SK-N-MC (cell line): ENCODE data around the gene SYCN.
"Not testable (repeated sequence)": the region's sequence is repeated elsewhere in the genome, so short reads cannot be mapped to it uniquely, and the experiment has no call there.

Experiments
- DNase-seq: peaks from one replicate; pipeline ENCODE4 v3.0.0-alpha.2; 2011; ENCODE audit warnings: low read depth, low spot score
- H3K27ac ChIP-seq: fragments of 200-600 bp; sonication (generic); 2 replicates; pipeline ENCODE4 v1.5.1; 2016; ENCODE audit warnings: mixed run types
- H3K36me3 ChIP-seq: fragments of 200-600 bp; sonication (generic); 2 replicates; pipeline ENCODE4 v1.6.1; 2017; ENCODE audit warnings: antibody characterized with exemption, low read length, mixed read lengths; ENCODE audit not compliant: insufficient read depth
- H3K4me3 ChIP-seq: fragments of 200-600 bp; sonication (generic); 2 replicates; pipeline ENCODE4 v1.5.1; 2016
- H3K9ac ChIP-seq: fragments of 200-600 bp; sonication (generic); 2 replicates; pipeline ENCODE4 v1.8.0; 2017; ENCODE audit warnings: mixed run types, mixed read lengths; ENCODE audit not compliant: insufficient read length
- H3K9me3 ChIP-seq: fragments of 200-600 bp; sonication (generic); 2 replicates; pipeline ENCODE4 v1.6.1; 2017; ENCODE audit warnings: low read depth, mild to moderate bottlenecking, antibody characterized with exemption, low read length, moderate library complexity, mixed read lengths
- EZH2 ChIP-seq: fragments of 200-600 bp; sonication (generic); IDR thresholded peaks from one replicate; pipeline ENCODE4 v1.6.1; 2017; ENCODE audit warnings: antibody characterized with exemption
- FOXP2 ChIP-seq: optimal IDR thresholded peaks from 2 replicates; pipeline ENCODE3; 2011; ENCODE audit warnings: mild to moderate bottlenecking, moderate library complexity; ENCODE audit not compliant: insufficient read depth; ENCODE audit errors: extremely low read length, control extremely low read depth
- POLR2AphosphoS5 ChIP-seq: IDR thresholded peaks from 2 replicates; pipeline ENCODE4 v1.6.1; 2012; ENCODE audit warnings: mild to moderate bottlenecking, low read depth, low read length, borderline replicate concordance

SYCN gene

DNA sequence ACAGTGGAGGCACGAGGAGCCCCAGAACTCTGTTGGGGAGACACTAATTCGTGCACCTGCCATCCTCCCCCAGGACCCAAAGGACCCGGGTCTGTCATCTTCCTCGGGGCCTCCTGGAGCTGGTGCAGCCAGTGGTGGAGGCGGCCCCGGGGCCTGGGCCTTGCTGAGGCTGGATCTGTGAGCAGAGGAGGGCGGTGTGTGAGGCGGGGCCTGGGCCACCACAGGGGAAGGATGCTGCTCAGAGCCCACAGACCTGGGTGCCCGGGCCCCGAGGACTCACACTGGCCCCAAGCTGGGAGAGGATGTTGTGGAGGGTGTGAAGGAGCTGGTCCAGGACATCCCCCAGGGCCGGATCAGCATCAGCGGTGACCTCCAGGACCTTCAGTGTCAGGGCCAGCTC is 32.5 kb upstream of the SYCN start:
- Histone ChIP-seq H3K9ac (no peak overlapping the region), H3K4me3 (no peak overlapping the region), H3K36me3 (no peaks in the 10 kb centered on the region), H3K27ac (no peak overlapping the region), H3K9me3 (no peaks in the 10 kb centered on the region)
- TF ChIP-seq FOXP2 (no peak), POLR2AphosphoS5 (no peak), EZH2 (no peak)
- no peak for DNase-seq

DNA sequence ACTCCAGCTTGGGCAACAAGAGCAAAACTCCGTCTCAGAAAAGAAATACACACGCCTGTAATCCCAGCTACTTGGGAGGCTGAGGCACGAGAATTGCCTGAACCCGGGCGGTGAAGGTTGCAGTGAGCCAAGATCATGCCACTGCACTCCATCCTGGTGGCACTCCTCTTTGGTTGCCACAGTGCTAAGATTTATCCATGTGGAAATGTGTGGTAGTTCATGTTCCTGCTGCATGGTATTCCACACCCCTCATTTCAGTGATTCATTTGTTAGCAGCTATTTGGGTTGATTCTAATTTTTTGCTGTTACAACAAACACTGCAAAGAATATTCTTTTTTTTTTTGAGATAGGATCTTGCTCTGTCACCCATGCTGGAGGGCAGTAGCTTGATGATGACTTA is 28.6 kb upstream of the SYCN start:
- H3K9ac ChIP-seq: no peak overlapping the region
- H3K27ac ChIP-seq: no peak overlapping the region
- no peaks in the 10 kb centered on the region for H3K36me3 ChIP-seq
- no peak overlapping the region for H3K4me3 ChIP-seq
- no peak for TF ChIP-seq EZH2
- no peak for TF ChIP-seq FOXP2
- TF ChIP-seq POLR2AphosphoS5: no peak
- H3K9me3 ChIP-seq: no peaks in the 10 kb centered on the region
- no peak for DNase-seq

DNA sequence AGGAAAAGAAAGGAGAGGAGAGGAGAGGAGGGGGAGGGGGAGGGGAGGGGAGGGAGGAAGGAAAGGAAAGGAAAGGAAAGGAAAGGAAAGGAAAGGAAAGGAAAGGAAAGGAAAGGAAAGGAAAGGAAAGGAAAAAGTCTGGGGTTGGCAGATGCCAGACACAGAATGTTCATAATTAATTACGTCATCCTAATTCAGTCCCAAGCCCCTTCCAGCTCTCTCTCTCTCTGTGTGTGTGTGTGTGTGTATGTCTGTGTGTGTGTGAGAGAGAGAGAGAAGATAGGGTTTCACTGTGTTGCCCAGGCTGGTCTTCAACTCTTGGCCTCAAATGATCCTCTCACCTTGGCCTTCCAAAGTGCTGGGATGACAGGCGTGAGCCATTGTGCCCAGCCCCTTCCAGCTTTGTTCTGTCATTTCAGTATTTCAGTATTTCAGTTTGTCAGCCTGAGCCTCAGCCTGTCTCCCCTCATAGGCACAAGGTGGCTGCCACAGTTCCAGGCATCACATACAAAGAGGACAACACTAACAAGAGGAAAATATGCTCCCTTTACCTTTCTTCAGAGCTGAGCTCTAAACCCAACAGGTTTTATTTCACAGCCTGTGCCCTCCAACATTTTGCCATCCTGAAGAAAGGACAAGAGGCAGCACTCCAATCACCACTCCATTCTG is 26.2 kb upstream of the SYCN start:
- H3K4me3 ChIP-seq: no peak overlapping the region
- DNase-seq: no peak
- H3K36me3 ChIP-seq: no peaks in the 10 kb centered on the region
- H3K9me3 ChIP-seq: no peaks in the 10 kb centered on the region
- no peak overlapping the region for H3K27ac ChIP-seq
- TF ChIP-seq FOXP2 (no peak), POLR2AphosphoS5 (no peak), EZH2 (no peak)
- H3K9ac ChIP-seq: no peak overlapping the region

DNA sequence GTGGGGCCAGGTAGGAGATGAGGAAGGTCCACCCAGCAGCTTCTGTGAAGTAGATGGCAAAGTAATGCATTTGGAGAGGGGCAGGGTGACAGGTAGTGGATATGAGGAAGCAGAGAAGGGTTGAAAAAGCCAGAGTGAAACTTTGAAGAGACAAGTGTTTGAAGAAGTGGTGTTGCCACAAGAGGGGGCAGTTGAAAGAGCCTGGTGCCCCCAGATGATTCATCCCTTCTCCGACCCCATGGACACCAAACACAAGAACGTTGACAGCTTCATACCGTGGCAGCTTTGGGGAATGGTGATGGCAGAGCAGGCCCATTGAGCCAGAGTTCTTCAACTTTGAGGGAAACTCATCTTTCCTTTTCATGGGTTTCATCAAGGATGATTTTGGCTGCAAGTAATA is 20.8 kb upstream of the SYCN start:
- Histone ChIP-seq H3K36me3 (no peaks in the 10 kb centered on the region), H3K4me3 (no peak overlapping the region), H3K27ac (no peak overlapping the region), H3K9me3 (no peaks in the 10 kb centered on the region), H3K9ac (no peak overlapping the region)
- TF ChIP-seq POLR2AphosphoS5 (no peak), FOXP2 (no peak), EZH2 (no peak)
- DNase-seq: no peak

DNA sequence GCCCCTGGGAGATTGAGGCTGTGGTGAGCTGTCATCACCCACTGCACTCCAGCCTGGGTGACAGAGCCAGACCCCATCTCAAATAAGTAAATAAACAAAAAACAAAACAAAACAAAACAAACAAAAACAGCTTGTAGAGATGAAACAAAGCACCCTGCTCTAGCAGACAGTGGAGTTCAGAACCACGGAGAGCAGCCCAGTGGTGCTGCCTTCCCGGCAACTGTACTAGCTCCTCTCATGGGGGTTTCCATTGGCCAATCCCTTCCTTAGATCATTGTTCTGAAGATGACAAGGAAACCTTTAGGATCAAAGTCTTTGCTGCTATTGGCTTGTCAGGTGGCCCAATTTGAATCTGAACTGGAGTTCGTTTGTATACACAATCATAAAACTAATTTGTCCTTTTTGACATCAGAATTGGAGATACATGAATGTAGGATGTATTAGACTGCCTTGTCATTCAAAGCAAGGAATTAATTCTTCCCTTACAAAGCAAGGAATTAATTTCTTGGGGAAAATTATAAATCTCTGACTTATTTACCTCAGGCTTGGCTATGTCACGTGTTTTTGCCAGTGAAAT is 19.7 kb upstream of the SYCN start:
- Histone ChIP-seq H3K9me3 (no peaks in the 10 kb centered on the region), H3K9ac (no peak overlapping the region), H3K27ac (no peak overlapping the region), H3K4me3 (no peak overlapping the region), H3K36me3 (no peaks in the 10 kb centered on the region)
- no peak for TF ChIP-seq POLR2AphosphoS5
- no peak for TF ChIP-seq EZH2
- no peak for TF ChIP-seq FOXP2
- DNase-seq: no peak

DNA sequence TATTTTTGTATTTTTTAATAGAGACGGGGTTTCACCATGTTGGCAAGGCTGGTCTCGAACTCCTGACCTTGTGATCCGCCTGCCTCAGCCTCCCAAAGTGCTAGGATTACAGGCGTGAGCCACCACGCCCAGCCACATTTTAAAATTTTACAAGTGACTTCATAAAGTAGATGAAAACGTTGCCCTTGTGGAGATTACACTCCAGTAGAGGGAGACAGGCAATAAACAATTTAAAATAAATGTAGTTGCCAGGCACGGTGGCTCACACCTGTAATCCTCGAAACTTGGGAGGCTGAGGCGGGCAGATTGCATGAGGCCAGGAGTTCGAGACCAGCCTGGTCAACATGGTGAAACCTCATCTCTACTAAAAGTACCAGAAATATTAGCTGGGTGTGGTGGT is 15.0 kb upstream of the SYCN start:
- H3K9me3 ChIP-seq, H3K36me3 ChIP-seq, H3K4me3 ChIP-seq, H3K27ac ChIP-seq, H3K9ac ChIP-seq, DNase-seq: not testable (repeated sequence)

DNA sequence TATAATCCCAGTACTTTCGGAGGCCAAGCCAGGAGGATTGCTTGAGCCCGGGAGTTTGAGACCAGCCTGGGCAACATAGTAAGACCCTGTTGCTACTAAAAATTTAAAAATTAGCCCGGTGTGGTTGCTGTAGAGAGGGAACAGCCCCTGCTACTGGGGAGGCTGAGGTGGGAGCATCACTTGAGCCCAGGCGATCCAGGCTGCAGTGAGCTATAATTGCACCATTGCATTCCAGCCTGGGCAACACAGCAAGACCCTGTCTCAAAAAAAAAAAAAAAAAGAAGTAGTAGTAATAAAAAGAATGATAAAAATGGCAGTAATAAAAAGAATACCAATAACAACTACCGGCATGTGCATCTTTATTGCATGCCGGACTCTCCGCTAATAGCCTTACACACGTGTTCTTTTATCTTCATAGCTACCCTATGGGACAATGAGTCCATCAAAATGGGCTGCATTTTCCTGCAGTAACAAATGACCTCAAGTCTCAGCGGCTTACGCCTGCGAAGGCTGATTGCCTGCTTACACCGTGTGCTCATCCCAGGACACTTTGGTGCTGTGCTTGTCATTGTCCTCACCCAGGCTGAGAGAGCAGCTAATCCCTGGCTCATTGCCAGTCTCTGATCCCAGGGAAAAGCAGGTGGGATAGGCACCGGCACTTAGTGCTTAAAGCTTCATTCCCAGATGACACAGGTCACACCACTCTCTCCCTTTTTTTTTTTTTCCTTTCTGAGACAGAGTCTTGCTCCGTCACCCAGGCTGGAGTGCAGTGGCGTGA is 14.4 kb upstream of the SYCN start:
- H3K4me3 ChIP-seq: no peak overlapping the region
- DNase-seq: no peak
- TF ChIP-seq FOXP2: no peak
- TF ChIP-seq EZH2: no peak
- TF ChIP-seq POLR2AphosphoS5: no peak
- H3K9ac ChIP-seq: no peak overlapping the region
- H3K27ac ChIP-seq: no peak overlapping the region
- H3K9me3 ChIP-seq: no peaks in the 10 kb centered on the region
- H3K36me3 ChIP-seq: no peaks in the 10 kb centered on the region

DNA sequence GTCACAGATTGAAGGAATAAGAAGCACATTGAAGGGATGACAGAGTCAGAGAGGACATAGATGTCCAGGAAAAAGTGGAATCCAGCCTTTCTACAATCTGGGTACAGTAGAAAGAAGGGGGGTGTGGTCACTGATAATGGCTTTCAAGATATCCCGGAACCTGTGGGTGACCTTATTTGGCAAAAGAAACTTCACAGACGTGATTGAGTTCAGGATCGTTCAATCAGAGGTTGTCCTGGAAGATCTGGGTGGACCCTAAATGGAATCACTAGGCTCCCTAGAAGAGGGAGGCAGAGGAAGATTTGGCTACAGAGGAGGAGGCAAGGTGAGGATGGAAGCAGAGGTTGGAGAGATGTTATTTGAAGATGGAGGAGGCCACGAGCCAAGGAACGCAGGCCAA is 13.0 kb upstream of the SYCN start:
- Histone ChIP-seq H3K9ac (no peak overlapping the region), H3K27ac (no peak overlapping the region), H3K36me3 (no peaks in the 10 kb centered on the region), H3K4me3 (no peak overlapping the region), H3K9me3 (no peaks in the 10 kb centered on the region)
- no peak for TF ChIP-seq EZH2
- TF ChIP-seq FOXP2: no peak
- no peak for TF ChIP-seq POLR2AphosphoS5
- no peak for DNase-seq

DNA sequence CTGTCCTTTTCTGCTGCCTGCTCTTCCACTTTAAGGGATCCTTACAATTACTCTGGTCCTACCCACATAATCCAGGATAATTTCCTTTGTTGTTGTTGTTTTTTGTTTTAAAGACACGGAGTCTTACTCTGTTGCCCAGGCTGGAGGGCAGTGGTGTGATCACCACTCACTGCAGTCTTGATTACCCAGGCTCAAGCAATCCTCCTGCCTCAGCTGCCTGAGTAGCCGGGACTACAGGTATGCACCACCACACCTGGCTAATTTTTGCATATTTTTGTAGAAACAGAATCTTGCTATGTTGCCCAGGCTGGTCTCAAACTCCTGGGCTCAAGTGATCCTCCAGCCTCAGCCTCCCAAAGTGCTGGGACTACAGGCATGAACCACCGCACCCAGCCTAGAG is 11.3 kb upstream of the SYCN start:
- H3K27ac ChIP-seq, DNase-seq, H3K9ac ChIP-seq, H3K36me3 ChIP-seq, H3K9me3 ChIP-seq, H3K4me3 ChIP-seq: not testable (repeated sequence)
